ENCODE measurements around the gene PI4K2B.

PI4K2B gene

DNA sequence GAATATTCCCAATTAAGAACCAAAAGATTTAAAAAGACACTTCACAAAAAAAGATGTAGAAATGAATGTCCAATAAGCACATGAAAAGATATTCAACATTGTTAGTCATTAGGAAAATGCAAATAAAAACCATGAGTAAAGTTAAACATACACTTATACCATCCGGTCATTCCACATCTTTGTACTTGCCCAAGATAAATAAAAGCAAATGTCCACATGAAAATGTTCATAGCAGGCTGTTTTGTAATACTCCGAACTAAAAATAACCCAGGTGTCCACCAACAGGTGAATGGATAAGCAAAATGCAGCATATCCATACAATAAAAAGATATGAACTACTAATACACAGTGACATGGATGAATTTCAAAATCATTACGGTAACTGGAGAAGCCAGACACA lies 50.1 kb downstream of the PI4K2B start:
- TF ChIP-seq, protein P1, sequence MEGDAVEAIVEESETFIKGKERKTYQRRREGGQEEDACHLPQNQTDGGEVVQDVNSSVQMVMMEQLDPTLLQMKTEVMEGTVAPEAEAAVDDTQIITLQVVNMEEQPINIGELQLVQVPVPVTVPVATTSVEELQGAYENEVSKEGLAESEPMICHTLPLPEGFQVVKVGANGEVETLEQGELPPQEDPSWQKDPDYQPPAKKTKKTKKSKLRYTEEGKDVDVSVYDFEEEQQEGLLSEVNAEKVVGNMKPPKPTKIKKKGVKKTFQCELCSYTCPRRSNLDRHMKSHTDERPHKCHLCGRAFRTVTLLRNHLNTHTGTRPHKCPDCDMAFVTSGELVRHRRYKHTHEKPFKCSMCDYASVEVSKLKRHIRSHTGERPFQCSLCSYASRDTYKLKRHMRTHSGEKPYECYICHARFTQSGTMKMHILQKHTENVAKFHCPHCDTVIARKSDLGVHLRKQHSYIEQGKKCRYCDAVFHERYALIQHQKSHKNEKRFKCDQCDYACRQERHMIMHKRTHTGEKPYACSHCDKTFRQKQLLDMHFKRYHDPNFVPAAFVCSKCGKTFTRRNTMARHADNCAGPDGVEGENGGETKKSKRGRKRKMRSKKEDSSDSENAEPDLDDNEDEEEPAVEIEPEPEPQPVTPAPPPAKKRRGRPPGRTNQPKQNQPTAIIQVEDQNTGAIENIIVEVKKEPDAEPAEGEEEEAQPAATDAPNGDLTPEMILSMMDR (IDR thresholded peaks at IDR 0.05; ENCODE audit: low read depth, low read length): no peak
- TF ChIP-seq, protein P2, sequence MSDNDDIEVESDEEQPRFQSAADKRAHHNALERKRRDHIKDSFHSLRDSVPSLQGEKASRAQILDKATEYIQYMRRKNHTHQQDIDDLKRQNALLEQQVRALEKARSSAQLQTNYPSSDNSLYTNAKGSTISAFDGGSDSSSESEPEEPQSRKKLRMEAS (IDR thresholded peaks at IDR 0.05; ENCODE audit: low read depth, low read length): no peak
- no peak for TF ChIP-seq MYC (IDR thresholded peaks at IDR 0.05; ENCODE audit: low read depth, low read length)
- no peak for TF ChIP-seq POLR2A (IDR thresholded peaks at IDR 0.05; ENCODE audit: extremely low read depth, insufficient read length)
- no peak for DNase-seq (ENCODE audit: low read depth)
- H3K4me3 ChIP-seq (ENCODE audit: low read depth, low read length): no peak overlapping the region

DNA sequence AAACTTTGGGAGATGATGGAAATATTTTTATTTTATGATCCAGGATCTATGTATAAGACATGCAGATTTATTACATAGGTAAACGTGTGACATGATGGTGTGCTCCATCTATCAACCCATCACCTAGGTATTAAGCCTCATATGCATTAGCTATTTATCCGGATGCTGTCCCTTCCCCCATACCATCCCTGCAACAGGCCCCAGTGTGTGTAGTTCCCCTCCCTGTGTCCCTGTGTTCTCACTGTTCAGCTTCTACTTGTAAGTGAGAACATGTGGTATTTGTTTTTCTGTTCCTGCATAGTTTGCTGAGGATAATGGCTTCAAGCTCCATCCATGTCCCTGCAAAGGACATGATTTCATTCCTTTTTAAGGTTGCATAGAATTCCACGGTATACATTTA lies 50.6 kb downstream of the PI4K2B start:
- no peak for DNase-seq (ENCODE audit: low read depth)
- TF ChIP-seq MYC (IDR thresholded peaks at IDR 0.05; ENCODE audit: low read depth, low read length) (no peak), POLR2A (IDR thresholded peaks at IDR 0.05; ENCODE audit: extremely low read depth, insufficient read length) (no peak)
- TF ChIP-seq, protein P2 (IDR thresholded peaks at IDR 0.05; ENCODE audit: low read depth, low read length): no peak
- TF ChIP-seq, protein P1 (IDR thresholded peaks at IDR 0.05; ENCODE audit: low read depth, low read length): no peak
- H3K4me3 ChIP-seq (ENCODE audit: low read depth, low read length): no peak overlapping the region

DNA sequence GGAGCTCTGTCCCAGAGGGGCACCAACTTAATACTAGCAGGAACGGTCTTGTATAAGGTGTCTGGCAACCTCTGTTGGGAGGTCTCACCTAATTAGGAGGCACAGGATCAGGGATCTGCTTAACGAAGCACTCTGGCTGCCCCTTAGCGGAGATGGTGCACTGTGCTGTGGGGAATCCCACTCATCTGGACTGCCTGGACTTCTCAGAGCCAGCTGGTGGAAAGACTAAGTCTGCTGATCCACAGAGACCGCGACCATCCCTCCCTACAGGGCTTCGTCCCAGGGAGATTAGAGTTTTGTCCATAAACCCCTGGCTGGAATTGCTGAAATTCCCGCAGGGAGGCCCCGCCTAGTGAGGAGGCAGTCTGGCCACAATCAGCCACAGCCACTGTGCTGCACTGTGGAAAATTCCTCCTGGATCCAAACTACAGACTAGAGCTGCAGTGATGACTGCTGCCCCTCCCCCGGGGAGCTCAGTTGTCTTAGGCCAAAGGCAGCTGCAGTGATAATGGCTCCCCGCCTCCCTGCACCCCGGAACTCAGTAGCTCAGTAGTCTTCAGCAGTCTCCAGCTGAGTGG lies 56.7 kb downstream of the PI4K2B start:
- no peak for DNase-seq (ENCODE audit: low read depth)
- TF ChIP-seq, protein P2 (IDR thresholded peaks at IDR 0.05; ENCODE audit: low read depth, low read length): no peak
- TF ChIP-seq POLR2A (IDR thresholded peaks at IDR 0.05; ENCODE audit: extremely low read depth, insufficient read length) (no peak), MYC (IDR thresholded peaks at IDR 0.05; ENCODE audit: low read depth, low read length) (no peak)
- TF ChIP-seq, protein P1 (IDR thresholded peaks at IDR 0.05; ENCODE audit: low read depth, low read length): no peak
- H3K4me3 ChIP-seq (ENCODE audit: low read depth, low read length): no peak overlapping the region

DNA sequence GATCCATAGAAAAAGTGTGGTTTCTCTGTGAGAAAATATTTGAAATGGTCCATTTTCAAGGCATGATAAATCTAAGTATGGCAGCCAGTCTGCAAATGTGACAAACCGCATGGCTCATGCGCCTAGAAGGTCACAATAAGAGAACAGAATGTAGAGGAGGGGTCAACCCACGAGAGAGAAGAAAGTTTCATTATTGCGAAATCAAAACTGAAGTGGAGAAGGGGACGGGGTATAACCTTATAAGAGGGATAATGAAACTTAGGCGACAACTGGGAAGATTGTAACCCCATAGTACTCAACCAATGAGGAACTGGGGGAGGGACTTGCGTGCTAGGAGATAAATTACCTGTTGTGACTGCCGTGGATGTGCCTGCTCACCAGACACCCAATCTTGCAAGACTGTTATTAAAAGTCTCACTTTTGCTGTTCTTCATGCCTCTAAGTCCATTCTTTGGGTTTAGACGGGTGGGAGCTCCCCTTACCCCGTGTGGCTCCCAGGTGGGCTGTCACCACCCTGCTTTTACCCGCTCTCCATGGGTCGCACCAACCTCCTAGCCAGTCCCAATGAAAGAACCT lies 57.4 kb downstream of the PI4K2B start:
- TF ChIP-seq, protein P1 (IDR thresholded peaks at IDR 0.05; ENCODE audit: low read depth, low read length): no peak
- TF ChIP-seq, protein P2 (IDR thresholded peaks at IDR 0.05; ENCODE audit: low read depth, low read length): no peak
- no peak for TF ChIP-seq MYC (IDR thresholded peaks at IDR 0.05; ENCODE audit: low read depth, low read length)
- no peak for TF ChIP-seq POLR2A (IDR thresholded peaks at IDR 0.05; ENCODE audit: extremely low read depth, insufficient read length)
- no peak for DNase-seq (ENCODE audit: low read depth)
- H3K4me3 ChIP-seq (ENCODE audit: low read depth, low read length): no peak overlapping the region

DNA sequence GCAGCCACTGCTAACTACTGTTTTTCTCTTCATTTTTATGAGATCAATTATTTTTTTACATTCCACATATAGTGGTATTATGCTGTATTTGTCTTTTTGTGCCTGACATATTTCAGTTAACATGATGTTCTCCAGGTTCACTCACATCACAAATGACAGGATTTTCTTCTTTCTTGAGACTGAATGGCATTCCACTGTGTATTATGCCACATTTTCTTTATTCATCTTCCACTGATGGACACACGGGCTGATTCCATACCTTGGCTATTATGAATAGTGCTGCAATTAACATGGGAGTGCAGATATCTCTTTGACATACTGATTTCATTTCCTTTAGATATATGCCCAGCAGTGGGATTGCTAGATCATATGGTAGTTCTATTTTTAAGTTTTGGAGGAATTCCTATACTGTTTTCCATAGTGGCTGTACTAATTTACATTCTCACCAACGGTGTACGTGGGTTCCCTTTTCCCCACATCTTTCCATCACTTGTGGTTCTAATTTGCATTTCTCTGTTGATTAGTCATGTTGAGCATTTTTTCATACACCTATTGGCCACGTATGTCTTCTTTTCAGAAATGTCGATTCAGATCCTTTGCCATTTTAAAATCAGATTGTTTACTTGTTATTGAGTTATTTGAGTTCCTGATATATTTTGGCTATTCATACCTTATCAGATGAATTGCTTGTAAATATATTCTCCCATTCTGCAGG lies 63.9 kb downstream of the PI4K2B start:
- TF ChIP-seq, protein P1 (IDR thresholded peaks at IDR 0.05; ENCODE audit: low read depth, low read length): no peak
- TF ChIP-seq MYC (IDR thresholded peaks at IDR 0.05; ENCODE audit: low read depth, low read length) (no peak), POLR2A (IDR thresholded peaks at IDR 0.05; ENCODE audit: extremely low read depth, insufficient read length) (no peak)
- TF ChIP-seq, protein P2 (IDR thresholded peaks at IDR 0.05; ENCODE audit: low read depth, low read length): no peak
- DNase-seq (ENCODE audit: low read depth): no peak
- no peak overlapping the region for H3K4me3 ChIP-seq (ENCODE audit: low read depth, low read length)

Data from NB4 (cell line).